OCI-LY7 (cell line): ENCODE measurements around the gene CNTRL. TPM values are rescaled to one million over a fixed set of nuclear protein-coding genes. Genes with fewer than 3 reads are reported as not detected.
A peak's percentile ranks its signal among the peaks of the same experiment; 100 is the strongest.

Experiments
- BruUV-seq: library from RNA; stranded (reverse); fragments of 400-500 nt; replicated peaks from 2 replicates; lab custom pipeline; 2021; lab: Mats Ljungman, UMichigan
- CTCF ChIA-PET: fragments of 300-600 bp; sonication (Branson Sonifier 250); formaldehyde crosslinking; loops from one replicate; lab custom pipeline; 2022; ENCODE audit warnings: antibody characterized with exemption; ENCODE audit not compliant: unreplicated experiment; lab: Charles Lee
- POLR2A ChIA-PET: fragments of 300-600 bp; sonication (Branson Sonifier 250); formaldehyde crosslinking; loops from one replicate; lab custom pipeline; 2022; ENCODE audit warnings: antibody characterized with exemption; lab: Charles Lee
- DNase-seq: peaks from one replicate; pipeline ENCODE4 v3.0.0-alpha.2; 2015; ENCODE audit warnings: low spot score
- H2AFZ ChIP-seq: fragments of 200-600 bp; sonication (generic), shearing (Covaris generic); 2 replicates; pipeline ENCODE4 v1.6.1; 2014; ENCODE audit warnings: mild to moderate bottlenecking, antibody characterized with exemption, low read length, moderate library complexity
- H3K27ac ChIP-seq: fragments of 200-600 bp; sonication (generic); 2 replicates; pipeline ENCODE4 v1.5.1; 2014; ENCODE audit warnings: mixed run types, low read depth, mild to moderate bottlenecking, moderate library complexity, low read length, inconsistent platforms; ENCODE audit not compliant: poor library complexity, severe bottlenecking
- H3K36me3 ChIP-seq: fragments of 200-600 bp; sonication (generic); 2 replicates; pipeline ENCODE4 v1.6.1; 2014; ENCODE audit warnings: mild to moderate bottlenecking, antibody characterized with exemption, low read length, moderate library complexity, mixed read lengths; ENCODE audit not compliant: insufficient read depth
- H3K4me1 ChIP-seq: fragments of 200-600 bp; sonication (generic); 2 replicates; pipeline ENCODE4 v1.5.1; 2014; ENCODE audit warnings: mild to moderate bottlenecking, low read length; ENCODE audit not compliant: insufficient read depth, poor library complexity, severe bottlenecking
- H3K4me2 ChIP-seq: fragments of 200-600 bp; sonication (generic); 2 replicates; pipeline ENCODE4 v1.6.1; 2014; ENCODE audit warnings: mild to moderate bottlenecking, low read length
- H3K4me3 ChIP-seq: fragments of 200-600 bp; sonication (generic); 2 replicates; pipeline ENCODE4 v1.5.1; 2014; ENCODE audit warnings: mild to moderate bottlenecking, low read depth, low read length; ENCODE audit not compliant: poor library complexity, severe bottlenecking
- H3K79me2 ChIP-seq: fragments of 200-600 bp; sonication (generic); 2 replicates; pipeline ENCODE4 v1.6.1; 2016; ENCODE audit warnings: low read depth, mild to moderate bottlenecking, low read length, moderate library complexity, mixed read lengths; ENCODE audit not compliant: insufficient read depth
- H3K9me2 ChIP-seq: fragments of 200-600 bp; sonication (generic); 2 replicates; pipeline ENCODE4 v1.6.1; 2016; ENCODE audit warnings: mild to moderate bottlenecking, low read length, mixed read lengths; ENCODE audit not compliant: insufficient read depth
- H3K9me3 ChIP-seq: fragments of 200-600 bp; sonication (generic); 2 replicates; pipeline ENCODE4 v1.6.1; 2014; ENCODE audit warnings: mild to moderate bottlenecking, mixed run types, low read length, mixed read lengths
- H4K20me1 ChIP-seq: fragments of 200-600 bp; sonication (generic); 2 replicates; pipeline ENCODE4 v1.6.1; 2014; ENCODE audit warnings: mild to moderate bottlenecking, antibody characterized with exemption, low read length, moderate library complexity, mixed read lengths; ENCODE audit not compliant: insufficient read depth
- EZH2phosphoT487 ChIP-seq: fragments of 200-600 bp; sonication (generic); IDR thresholded peaks from 2 replicates; pipeline ENCODE4 v1.6.1; 2018; ENCODE audit warnings: low read depth, borderline replicate concordance, mild to moderate bottlenecking, mixed run types, antibody characterized with exemption, low read length, moderate library complexity, mixed read lengths
- intact Hi-C: fragments of 100-400 bp; cut with micrococcal nuclease; formaldehyde crosslinking; loops from one replicate; pipeline ENCODE4 v1.10.0; 2022; ENCODE audit not compliant: unreplicated experiment
- total RNA-seq, 2 experiments: library from RNA; depleted of rRNA in 1 of 2; stranded (reverse); fragments of >200 nt in 1 of 2; shearing (Covaris generic) in 1 of 2; gene quantifications; 2 replicates each; pipeline ENCODE4 v1.2.3, GENCODE V29; 2014 to 2022
- TF ChIP-seq, protein P1 (sequence below): fragments of 200-600 bp; sonication (generic); conservative IDR thresholded peaks from 2 replicates; pipeline ENCODE4 v1.5.1; 2014; ENCODE audit warnings: mild to moderate bottlenecking, antibody characterized with exemption, low read length, moderate library complexity, mixed read lengths

Gene CNTRL
- total RNA-seq, 2 experiments from 2014 or later: 81.4 to 113 TPM

DNA sequence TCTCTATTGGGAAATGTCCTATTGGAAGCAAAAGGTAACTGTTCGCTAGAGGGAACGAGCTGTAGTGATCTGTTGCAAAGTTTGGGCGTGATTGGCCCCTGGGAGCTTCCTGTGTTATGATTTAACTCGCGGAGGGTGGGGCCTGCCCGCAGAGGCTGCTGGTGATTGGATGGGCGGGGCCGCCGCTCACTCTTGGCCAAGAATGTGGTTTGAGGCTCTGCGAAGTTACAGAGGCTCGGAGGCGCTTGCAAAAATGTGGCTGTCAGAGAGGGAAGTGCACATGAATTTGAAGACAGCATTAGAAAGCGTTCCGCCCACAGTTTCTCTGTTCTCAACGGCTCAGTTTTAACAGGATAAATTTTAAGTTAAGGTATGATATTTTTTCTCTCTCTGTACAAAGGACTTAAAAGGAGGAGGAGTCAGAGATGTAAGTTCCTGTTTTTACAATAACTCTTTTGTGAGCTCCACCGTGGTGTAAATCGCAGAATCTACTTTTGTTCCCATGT, 46.9 kb downstream of the CNTRL start:
- H3K9me2 ChIP-seq: no peaks in the 10 kb centered on the region
- no TSS peak for BruUV-seq
- H3K27ac ChIP-seq: peak overlapping the region; percentile 66
- no peak for TF ChIP-seq EZH2phosphoT487
- TF ChIP-seq, protein P1, sequence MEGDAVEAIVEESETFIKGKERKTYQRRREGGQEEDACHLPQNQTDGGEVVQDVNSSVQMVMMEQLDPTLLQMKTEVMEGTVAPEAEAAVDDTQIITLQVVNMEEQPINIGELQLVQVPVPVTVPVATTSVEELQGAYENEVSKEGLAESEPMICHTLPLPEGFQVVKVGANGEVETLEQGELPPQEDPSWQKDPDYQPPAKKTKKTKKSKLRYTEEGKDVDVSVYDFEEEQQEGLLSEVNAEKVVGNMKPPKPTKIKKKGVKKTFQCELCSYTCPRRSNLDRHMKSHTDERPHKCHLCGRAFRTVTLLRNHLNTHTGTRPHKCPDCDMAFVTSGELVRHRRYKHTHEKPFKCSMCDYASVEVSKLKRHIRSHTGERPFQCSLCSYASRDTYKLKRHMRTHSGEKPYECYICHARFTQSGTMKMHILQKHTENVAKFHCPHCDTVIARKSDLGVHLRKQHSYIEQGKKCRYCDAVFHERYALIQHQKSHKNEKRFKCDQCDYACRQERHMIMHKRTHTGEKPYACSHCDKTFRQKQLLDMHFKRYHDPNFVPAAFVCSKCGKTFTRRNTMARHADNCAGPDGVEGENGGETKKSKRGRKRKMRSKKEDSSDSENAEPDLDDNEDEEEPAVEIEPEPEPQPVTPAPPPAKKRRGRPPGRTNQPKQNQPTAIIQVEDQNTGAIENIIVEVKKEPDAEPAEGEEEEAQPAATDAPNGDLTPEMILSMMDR: peak; percentile 25; the same call in 1 of the 2 replicates
- intact Hi-C loops: no loop called here
- H3K79me2 ChIP-seq: peaks cover 32% of the 10 kb centered on the region; the same call in 1 of the 2 replicates
- POLR2A ChIA-PET: interaction anchor here (0.7 to 3.0 kb wide), 9 partner anchors 10 to 136 kb away, joined by 3 to 12 read pairs (median 5); no protein-coding TSS in a partner anchor
- peaks cover 90% of the 10 kb centered on the region for H3K36me3 ChIP-seq
- H3K4me2 ChIP-seq: peak overlapping the region; percentile 52
- no peaks in the 10 kb centered on the region; the same call in 1 of the 2 replicates for H4K20me1 ChIP-seq
- no peaks in the 10 kb centered on the region for H3K9me3 ChIP-seq
- CTCF ChIA-PET: no interaction called here
- H3K4me3 ChIP-seq: peak overlapping the region; percentile 54
- H2AFZ ChIP-seq: no peak overlapping the region
- H3K4me1 ChIP-seq: peaks cover 22% of the 10 kb centered on the region
- peak; percentile 89 for DNase-seq

DNA sequence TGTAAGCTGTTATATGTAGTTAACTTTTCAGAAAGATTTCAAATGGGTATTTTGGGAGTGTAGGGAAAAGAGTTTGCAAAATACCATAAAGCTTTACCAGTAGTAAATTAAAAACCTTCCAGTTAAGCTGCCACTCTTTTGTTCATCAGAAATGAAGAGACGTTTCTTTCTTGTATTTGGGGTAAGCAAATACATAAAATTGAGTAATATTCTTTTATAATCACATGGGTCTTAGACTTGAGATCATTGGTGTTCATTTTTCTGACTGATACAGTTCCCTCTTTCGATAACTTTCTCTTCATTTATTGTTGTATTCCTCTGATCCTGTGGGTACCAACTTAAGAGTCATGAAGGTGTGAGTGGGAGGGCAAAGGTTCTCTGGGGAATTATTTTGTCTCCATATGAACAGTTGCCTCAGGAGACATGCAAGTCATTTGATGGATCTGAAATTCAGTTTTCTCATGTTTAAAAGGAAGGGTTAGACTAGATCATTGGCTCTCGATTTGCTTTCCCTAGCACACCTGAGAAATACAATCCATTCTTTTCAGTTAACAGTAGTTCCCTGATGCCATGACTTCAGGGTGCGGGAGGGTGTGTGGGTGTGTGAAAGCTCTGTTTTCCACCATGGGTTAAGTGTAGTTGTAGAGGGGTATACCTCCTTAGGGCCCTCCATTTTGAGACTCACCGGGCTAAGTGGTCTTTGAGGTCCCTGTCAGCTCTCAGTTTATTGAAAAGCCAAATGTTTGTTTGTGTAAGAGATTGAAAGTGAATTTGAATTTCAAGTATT, 47.7 kb downstream of the CNTRL start:
- POLR2A ChIA-PET: interaction anchor here (1.2 to 3.0 kb wide), 3 partner anchors 21 to 137 kb away, joined by 3 to 10 read pairs (median 3); no protein-coding TSS in a partner anchor
- CTCF ChIA-PET: interaction anchor here (0.6 kb wide), 1 partner anchor 689 kb away, joined by 3 read pairs; no protein-coding TSS in a partner anchor
- Histone ChIP-seq H3K4me2 (peak overlapping the region; percentile 52), H3K4me3 (peak overlapping the region; percentile 54), H4K20me1 (no peaks in the 10 kb centered on the region; the same call in 1 of the 2 replicates), H3K9me3 (peaks cover 4% of the 10 kb centered on the region; the same call in 1 of the 2 replicates), H3K9me2 (no peaks in the 10 kb centered on the region), H2AFZ (no peak overlapping the region), H3K36me3 (peaks cover 91% of the 10 kb centered on the region), H3K27ac (peak overlapping the region; percentile 66), H3K79me2 (peaks cover 35% of the 10 kb centered on the region; the same call in 1 of the 2 replicates), H3K4me1 (peaks cover 22% of the 10 kb centered on the region)
- BruUV-seq: no TSS peak
- TF ChIP-seq, protein P1: no peak
- TF ChIP-seq EZH2phosphoT487: no peak
- intact Hi-C loops: no loop called here
- no peak for DNase-seq
